GM23248 (cell line): Measurements from ENCODE around the gene RNF10.

ENCODE experiments used
- EZH2 ChIP-seq: fragments of 200-600 bp; sonication (generic); IDR thresholded peaks from 2 replicates; pipeline ENCODE4 v1.6.1; 2018; ENCODE audit warnings: antibody characterized with exemption, mild to moderate bottlenecking; ENCODE audit not compliant: insufficient read depth, poor library complexity, severe bottlenecking
- EZH2phosphoT487 ChIP-seq: fragments of 200-600 bp; sonication (generic); IDR thresholded peaks from 2 replicates; pipeline ENCODE4 v1.6.1; 2018; ENCODE audit warnings: antibody characterized with exemption, moderate library complexity, mild to moderate bottlenecking, low read depth; ENCODE audit not compliant: insufficient read depth

- no peak for TF ChIP-seq EZH2
- TF ChIP-seq EZH2phosphoT487, result no peak
Observed at GRCh38 chr12:120485961-120486881, 47.9 kb upstream of the RNF10 start.
